ENCODE measurements around the gene SELP.

SELP gene

DNA sequence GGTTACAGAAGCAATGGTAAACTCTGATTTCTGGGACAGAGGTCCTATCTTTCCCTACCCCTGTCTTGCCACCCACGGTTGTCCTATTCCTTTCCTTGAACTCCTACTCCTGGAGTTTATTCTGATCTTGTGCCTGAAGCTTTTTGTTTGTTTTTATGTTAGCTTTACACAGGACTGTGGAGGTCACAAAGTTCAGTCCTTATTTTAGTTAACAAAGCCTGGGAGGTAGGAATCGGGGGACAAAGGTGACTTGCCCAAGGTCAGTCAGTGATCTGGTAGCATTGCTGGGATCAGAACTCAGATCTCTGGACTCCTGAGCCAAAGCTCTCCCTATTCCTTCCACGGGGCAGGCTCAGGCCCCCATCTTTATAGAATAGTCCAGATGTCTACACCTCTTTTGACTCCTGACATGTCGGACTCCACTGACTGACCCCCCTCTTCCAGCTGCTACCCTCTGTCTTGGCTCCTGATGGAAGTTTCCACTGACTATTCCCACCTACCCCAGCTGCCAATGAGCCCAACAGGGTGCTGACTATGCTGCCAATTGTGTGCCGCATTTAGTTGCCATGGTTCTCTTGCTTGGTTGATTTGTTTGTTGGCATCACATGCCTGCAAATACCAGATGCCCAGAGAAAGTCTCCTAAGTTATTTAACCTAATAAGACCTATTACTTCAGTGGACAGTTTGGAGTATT is 53.5 kb downstream of the SELP start:
- peak; percentile 35 for DNase-seq (ENCODE audit: low spot score)

GRCh38 chr1:169574336-169574735 is 55.6 kb downstream of the SELP start:
- DNase-seq (ENCODE audit: low spot score), result no peak

- DNase-seq (ENCODE audit: low spot score), result no peak
These were observed 57.7 kb downstream of the SELP start for GRCh38 chr1:169572187-169572586.

- no peak for DNase-seq (ENCODE audit: low spot score)
These were observed 58.5 kb downstream of the SELP start for GRCh38 chr1:169571450-169571849.

GRCh38 chr1:169570172-169570574 is 59.8 kb downstream of the SELP start:
- DNase-seq (ENCODE audit: low spot score), result no peak

- no peak for DNase-seq (ENCODE audit: low spot score)
These were observed 61.4 kb downstream of the SELP start for GRCh38 chr1:169568497-169568896.

DNA sequence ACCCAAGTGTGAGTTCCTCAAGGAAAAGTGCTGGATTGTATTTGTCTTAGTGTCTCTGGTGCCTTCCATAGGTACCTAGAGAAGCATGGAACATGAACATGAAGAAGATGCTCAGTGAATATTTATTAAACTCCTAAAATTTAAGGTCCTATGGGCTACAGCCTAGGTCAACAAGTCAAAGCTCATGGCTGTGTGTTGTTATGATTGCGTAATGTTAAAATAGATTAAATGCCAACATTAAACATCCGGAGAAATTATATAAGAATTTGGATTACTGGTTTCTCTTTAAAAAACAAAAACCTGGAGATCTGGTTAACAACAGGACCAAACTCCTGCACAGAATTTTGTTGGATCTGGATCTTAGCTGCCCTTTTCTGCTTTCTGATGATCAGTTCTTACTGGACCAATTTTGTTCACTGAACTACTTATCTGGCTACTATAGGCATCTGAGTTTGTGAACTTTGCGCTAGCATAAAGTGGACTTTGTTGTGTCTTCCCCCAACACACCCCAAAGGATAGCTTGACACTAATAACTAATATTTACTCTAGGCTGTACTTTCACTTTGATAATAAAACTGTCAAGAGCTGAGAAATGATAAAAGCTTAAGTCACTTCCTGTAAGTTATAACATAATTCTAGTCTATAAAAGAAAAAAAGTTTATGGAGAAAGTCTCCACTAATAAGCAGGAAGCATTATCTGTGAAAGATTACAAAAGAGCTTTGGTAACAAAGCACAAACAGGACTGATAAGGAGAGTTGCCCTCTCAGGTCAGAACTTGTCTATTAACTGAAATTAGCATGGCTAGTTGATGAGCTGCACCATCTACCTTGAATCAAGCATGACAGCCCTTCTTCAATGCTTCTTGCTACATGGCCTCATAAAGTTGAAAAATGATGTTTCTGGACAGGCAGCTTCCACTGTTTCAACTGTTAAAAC is 64.3 kb downstream of the SELP start:
- no peak for DNase-seq (ENCODE audit: low spot score)

GRCh38 chr1:169563650-169564049 is 66.3 kb downstream of the SELP start:
- DNase-seq (ENCODE audit: low spot score), result no peak

DNA sequence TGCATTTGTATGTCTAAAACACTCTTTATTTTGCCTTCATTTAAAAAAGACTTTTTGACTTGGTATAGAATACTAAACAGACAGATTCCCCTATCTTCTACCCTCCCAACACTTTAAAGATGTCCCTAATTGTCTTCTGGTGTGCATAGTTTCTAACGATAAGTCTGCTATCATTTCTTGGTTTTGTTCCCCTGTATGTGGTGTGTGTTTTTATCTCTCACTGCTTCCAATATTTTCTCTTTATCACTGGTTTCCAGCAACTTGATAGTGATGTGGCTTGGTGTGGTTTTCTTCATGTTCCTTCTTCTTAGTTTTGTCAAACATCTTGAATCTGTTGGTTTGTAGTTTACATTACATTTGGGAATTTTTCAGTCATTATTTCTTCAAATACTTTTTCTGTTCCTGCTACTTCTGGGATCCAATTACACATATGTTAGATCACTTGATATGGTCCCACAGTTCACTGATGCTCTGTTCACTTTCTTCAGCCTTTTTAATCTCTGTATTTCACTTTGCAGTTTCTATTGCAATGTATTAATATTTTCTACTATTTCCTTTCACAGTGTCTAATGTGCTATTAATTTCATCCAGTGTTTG is 66.8 kb downstream of the SELP start:
- DNase-seq (ENCODE audit: low spot score), result no peak

DNA sequence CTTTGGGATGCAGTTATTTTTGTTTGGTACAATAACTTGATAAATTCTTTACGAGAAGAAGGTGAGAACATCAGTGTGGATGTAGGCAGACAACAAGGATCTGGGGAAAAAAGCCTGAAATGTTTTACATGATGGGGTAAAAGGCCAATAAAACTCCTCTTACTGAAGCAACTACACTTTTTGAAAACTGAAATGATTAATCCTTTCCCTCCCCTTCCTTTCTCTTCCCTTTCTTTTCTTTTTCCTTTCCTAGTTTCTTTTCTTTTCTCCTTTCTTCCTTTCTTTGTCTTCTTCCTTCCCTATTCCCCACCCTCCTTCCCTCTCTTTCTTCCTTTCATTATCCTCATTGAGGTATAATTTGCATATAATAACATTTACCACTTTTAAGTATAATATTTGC is 68.2 kb downstream of the SELP start:
- no peak for DNase-seq (ENCODE audit: low spot score)

GRCh38 chr1:169557131-169557530 is 72.8 kb downstream of the SELP start:
- DNase-seq (ENCODE audit: low spot score), result no peak

GRCh38 chr1:169550294-169550693 is 79.6 kb downstream of the SELP start:
- DNase-seq (ENCODE audit: low spot score), result peak; percentile 36

- no peak for DNase-seq (ENCODE audit: low spot score)
These were observed 81.6 kb downstream of the SELP start for GRCh38 chr1:169548282-169548681.

GRCh38 chr1:169546087-169546995 is 83.6 kb downstream of the SELP start:
- DNase-seq (ENCODE audit: low spot score), result peak; percentile 91

- DNase-seq (ENCODE audit: low spot score), result no peak
These were observed 84.5 kb downstream of the SELP start for GRCh38 chr1:169545472-169545871.

DNA sequence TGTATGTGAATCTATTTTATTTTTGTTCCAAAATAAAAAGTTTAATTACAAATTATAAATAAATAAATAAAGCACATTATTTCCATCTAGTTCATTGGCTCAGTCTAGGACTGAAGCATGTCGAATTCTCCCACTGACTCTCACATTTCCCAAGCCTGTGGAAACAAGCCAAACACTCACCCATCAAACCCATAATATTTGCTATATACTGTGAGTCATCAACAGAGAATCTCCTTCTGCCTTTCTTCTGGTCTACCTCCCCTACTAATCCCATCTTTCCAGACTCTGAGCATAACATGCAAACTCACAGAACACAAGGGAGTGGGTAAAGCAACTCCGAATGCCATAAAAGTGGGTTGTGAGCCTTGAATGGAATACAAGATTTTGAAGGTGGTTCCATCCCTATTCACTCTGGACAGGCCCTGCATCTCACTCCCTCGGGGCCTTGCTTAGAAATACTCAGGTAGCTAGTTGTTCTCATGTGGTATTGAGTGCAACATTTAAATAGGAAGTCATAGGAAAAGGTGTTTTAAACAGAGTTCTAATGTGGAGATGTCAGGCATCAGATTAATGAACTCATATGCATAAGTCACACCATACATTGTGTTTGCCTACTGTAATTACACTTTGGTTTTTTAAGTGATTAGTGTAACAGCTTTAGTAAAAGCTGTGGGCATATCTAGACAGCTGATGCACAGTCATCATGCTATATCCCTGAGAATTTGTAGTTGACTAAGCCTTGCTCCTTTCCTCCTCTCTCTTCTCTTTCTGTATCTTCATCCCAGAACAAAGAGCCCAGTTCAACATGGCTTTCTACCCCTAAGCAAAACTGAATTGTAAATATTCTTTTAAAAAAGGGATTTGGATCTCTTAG is 90.7 kb downstream of the SELP start:
- no peak for DNase-seq (ENCODE audit: low spot score)
